Measurements from ENCODE around the gene MICAL1.

MICAL1 gene

GRCh38 chr6:109451376-109451775 is 4.2 kb downstream of the MICAL1 start:
- peaks cover 8% of the 10 kb centered on the region; the same call in 1 of the 2 replicates for H3K4me1 ChIP-seq (ENCODE audit: insufficient read depth, low read length)
- H3K4me3 ChIP-seq (ENCODE audit: low read length): no peak overlapping the region
- peaks cover 34% of the 10 kb centered on the region for H3K36me3 ChIP-seq (ENCODE audit: insufficient read depth, low read depth, low read length)
- H3K9ac ChIP-seq (ENCODE audit: low read depth, low read length): no peak overlapping the region
- no peaks in the 10 kb centered on the region for H3K9me3 ChIP-seq (ENCODE audit: insufficient read depth, low read depth, low read length)
- H3K27ac ChIP-seq (ENCODE audit: low read length): no peak overlapping the region
- H3K27me3 ChIP-seq (ENCODE audit: insufficient read depth, low read length): peaks cover 6% of the 10 kb centered on the region; the same call in 1 of the 2 replicates

- Histone ChIP-seq H3K4me1 (ENCODE audit: insufficient read depth, low read length) (peaks cover 7% of the 10 kb centered on the region; the same call in 1 of the 2 replicates), H3K9me3 (ENCODE audit: insufficient read depth, low read depth, low read length) (no peaks in the 10 kb centered on the region), H3K27me3 (ENCODE audit: insufficient read depth, low read length) (peaks cover 6% of the 10 kb centered on the region; the same call in 1 of the 2 replicates), H3K4me3 (ENCODE audit: low read length) (no peak overlapping the region), H3K9ac (ENCODE audit: low read depth, low read length) (no peak overlapping the region), H3K36me3 (ENCODE audit: insufficient read depth, low read depth, low read length) (peaks cover 36% of the 10 kb centered on the region), H3K27ac (ENCODE audit: low read length) (no peak overlapping the region)
Measured at GRCh38 chr6:109450801-109451200, 4.8 kb downstream of the MICAL1 start.

- Histone ChIP-seq H3K4me1 (ENCODE audit: insufficient read depth, low read length) (peaks cover 7% of the 10 kb centered on the region; the same call in 1 of the 2 replicates), H3K27me3 (ENCODE audit: insufficient read depth, low read length) (peaks cover 6% of the 10 kb centered on the region; the same call in 1 of the 2 replicates), H3K9ac (ENCODE audit: low read depth, low read length) (no peak overlapping the region), H3K4me3 (ENCODE audit: low read length) (no peak overlapping the region), H3K36me3 (ENCODE audit: insufficient read depth, low read depth, low read length) (peaks cover 44% of the 10 kb centered on the region), H3K27ac (ENCODE audit: low read length) (no peak overlapping the region), H3K9me3 (ENCODE audit: insufficient read depth, low read depth, low read length) (no peaks in the 10 kb centered on the region)
Measured at GRCh38 chr6:109449795-109450673, 5.5 kb downstream of the MICAL1 start.

GRCh38 chr6:109449064-109449794 is 6.3 kb downstream of the MICAL1 start:
- peaks cover under 1% of the 10 kb centered on the region; the same call in 1 of the 2 replicates for H3K27me3 ChIP-seq (ENCODE audit: insufficient read depth, low read length)
- peaks cover 52% of the 10 kb centered on the region for H3K36me3 ChIP-seq (ENCODE audit: insufficient read depth, low read depth, low read length)
- no peak overlapping the region for H3K4me3 ChIP-seq (ENCODE audit: low read length)
- H3K27ac ChIP-seq (ENCODE audit: low read length): no peak overlapping the region
- H3K9ac ChIP-seq (ENCODE audit: low read depth, low read length): no peak overlapping the region
- H3K9me3 ChIP-seq (ENCODE audit: insufficient read depth, low read depth, low read length): no peaks in the 10 kb centered on the region
- peaks cover 3% of the 10 kb centered on the region; the same call in 1 of the 2 replicates for H3K4me1 ChIP-seq (ENCODE audit: insufficient read depth, low read length)

GRCh38 chr6:109448615-109449014 is 7.0 kb downstream of the MICAL1 start:
- Histone ChIP-seq H3K4me1 (ENCODE audit: insufficient read depth, low read length) (no peaks in the 10 kb centered on the region), H3K27me3 (ENCODE audit: insufficient read depth, low read length) (no peaks in the 10 kb centered on the region), H3K9me3 (ENCODE audit: insufficient read depth, low read depth, low read length) (no peaks in the 10 kb centered on the region), H3K27ac (ENCODE audit: low read length) (no peak overlapping the region), H3K4me3 (ENCODE audit: low read length) (no peak overlapping the region), H3K9ac (ENCODE audit: low read depth, low read length) (no peak overlapping the region), H3K36me3 (ENCODE audit: insufficient read depth, low read depth, low read length) (peaks cover 57% of the 10 kb centered on the region)

- H3K4me1 ChIP-seq (ENCODE audit: insufficient read depth, low read length): no peaks in the 10 kb centered on the region
- no peaks in the 10 kb centered on the region for H3K9me3 ChIP-seq (ENCODE audit: insufficient read depth, low read depth, low read length)
- no peak overlapping the region for H3K9ac ChIP-seq (ENCODE audit: low read depth, low read length)
- no peak overlapping the region for H3K27ac ChIP-seq (ENCODE audit: low read length)
- H3K4me3 ChIP-seq (ENCODE audit: low read length): no peak overlapping the region
- H3K36me3 ChIP-seq (ENCODE audit: insufficient read depth, low read depth, low read length): peaks cover 57% of the 10 kb centered on the region
- H3K27me3 ChIP-seq (ENCODE audit: insufficient read depth, low read length): no peaks in the 10 kb centered on the region
Measured at GRCh38 chr6:109447878-109448555, 7.6 kb downstream of the MICAL1 start.

GRCh38 chr6:109447087-109447486 is 8.5 kb downstream of the MICAL1 start:
- peaks cover 58% of the 10 kb centered on the region for H3K36me3 ChIP-seq (ENCODE audit: insufficient read depth, low read depth, low read length)

GRCh38 chr6:109446541-109446940 is 9.0 kb downstream of the MICAL1 start:
- no peak overlapping the region for H3K9ac ChIP-seq (ENCODE audit: low read depth, low read length)
- no peak overlapping the region for H3K4me3 ChIP-seq (ENCODE audit: low read length)
- H3K27ac ChIP-seq (ENCODE audit: low read length): no peak overlapping the region
- H3K4me1 ChIP-seq (ENCODE audit: insufficient read depth, low read length): peaks cover 6% of the 10 kb centered on the region
- no peaks in the 10 kb centered on the region for H3K9me3 ChIP-seq (ENCODE audit: insufficient read depth, low read depth, low read length)
- H3K36me3 ChIP-seq (ENCODE audit: insufficient read depth, low read depth, low read length): peaks cover 53% of the 10 kb centered on the region
- H3K27me3 ChIP-seq (ENCODE audit: insufficient read depth, low read length): no peaks in the 10 kb centered on the region

More at GRCh38 chr6:109447087-109447486, 8.5 kb downstream of the MICAL1 start:
- no peaks in the 10 kb centered on the region for H3K27me3 ChIP-seq (ENCODE audit: insufficient read depth, low read length)
- H3K9ac ChIP-seq (ENCODE audit: low read depth, low read length): no peak overlapping the region
- no peak overlapping the region for H3K4me3 ChIP-seq (ENCODE audit: low read length)
- peaks cover under 1% of the 10 kb centered on the region; the same call in 1 of the 2 replicates for H3K4me1 ChIP-seq (ENCODE audit: insufficient read depth, low read length)
- H3K9me3 ChIP-seq (ENCODE audit: insufficient read depth, low read depth, low read length): no peaks in the 10 kb centered on the region
- no peak overlapping the region for H3K27ac ChIP-seq (ENCODE audit: low read length)

- Histone ChIP-seq H3K36me3 (ENCODE audit: insufficient read depth, low read depth, low read length) (peaks cover 51% of the 10 kb centered on the region), H3K4me1 (ENCODE audit: insufficient read depth, low read length) (peaks cover 7% of the 10 kb centered on the region), H3K9me3 (ENCODE audit: insufficient read depth, low read depth, low read length) (no peaks in the 10 kb centered on the region), H3K9ac (ENCODE audit: low read depth, low read length) (no peak overlapping the region), H3K27ac (ENCODE audit: low read length) (no peak overlapping the region), H3K27me3 (ENCODE audit: insufficient read depth, low read length) (no peaks in the 10 kb centered on the region), H3K4me3 (ENCODE audit: low read length) (no peak overlapping the region)
Measured at GRCh38 chr6:109446072-109446471, 9.5 kb downstream of the MICAL1 start.

- H3K27ac ChIP-seq (ENCODE audit: low read length): no peak overlapping the region
- no peaks in the 10 kb centered on the region for H3K27me3 ChIP-seq (ENCODE audit: insufficient read depth, low read length)
- no peak overlapping the region for H3K4me3 ChIP-seq (ENCODE audit: low read length)
- H3K9me3 ChIP-seq (ENCODE audit: insufficient read depth, low read depth, low read length): no peaks in the 10 kb centered on the region
- H3K36me3 ChIP-seq (ENCODE audit: insufficient read depth, low read depth, low read length): peaks cover 45% of the 10 kb centered on the region
- H3K9ac ChIP-seq (ENCODE audit: low read depth, low read length): no peak overlapping the region
- H3K4me1 ChIP-seq (ENCODE audit: insufficient read depth, low read length): peaks cover 7% of the 10 kb centered on the region
Measured at GRCh38 chr6:109445382-109445781, 10.2 kb downstream of the MICAL1 start.

GRCh38 chr6:109443425-109443950 is 12.1 kb downstream of the MICAL1 start:
- Histone ChIP-seq H3K36me3 (ENCODE audit: insufficient read depth, low read depth, low read length) (peaks cover 44% of the 10 kb centered on the region), H3K4me1 (ENCODE audit: insufficient read depth, low read length) (peaks cover 7% of the 10 kb centered on the region), H3K4me3 (ENCODE audit: low read length) (no peak overlapping the region), H3K9me3 (ENCODE audit: insufficient read depth, low read depth, low read length) (no peaks in the 10 kb centered on the region), H3K27me3 (ENCODE audit: insufficient read depth, low read length) (peaks cover 12% of the 10 kb centered on the region), H3K27ac (ENCODE audit: low read length) (no peak overlapping the region), H3K9ac (ENCODE audit: low read depth, low read length) (no peak overlapping the region)

All from iPS-20b (cell line).